ENCODE data around the gene EPB42.

GRCh38 chr15:43256341-43256740 is 35.5 kb upstream of the EPB42 start:
- TF ChIP-seq POLR2AphosphoS5 (IDR thresholded peaks at IDR 0.05; ENCODE audit: low read depth, low read length) (no peak), POLR2A (IDR thresholded peaks at IDR 0.05; ENCODE audit: low read depth, low read length) (no peak), TAF1 (IDR thresholded peaks at IDR 0.05; ENCODE audit: borderline replicate concordance, low read depth, low read length) (no peak)

Data from GM12892 (cell line).